CD8-positive, alpha-beta memory T cell (primary cell): Measurements from ENCODE around the gene ZSWIM5. TPM values are rescaled to one million over a fixed set of nuclear protein-coding genes. Genes with fewer than 3 reads are reported as not detected.
"Not testable (repeated sequence)": the region's sequence is repeated elsewhere in the genome, so short reads cannot be mapped to it uniquely, and the experiment has no call there.

Experiments
- CTCF ChIA-PET: fragments of 350-600 bp; sonication (Branson Sonifier 250); formaldehyde crosslinking; loops from one replicate; lab custom pipeline; 2021; ENCODE audit warnings: antibody characterized with exemption; lab: Charles Lee
- POLR2A ChIA-PET: fragments of 350-600 bp; sonication (Branson Sonifier 250); formaldehyde crosslinking; loops from one replicate; lab custom pipeline; 2021; ENCODE audit warnings: antibody characterized with exemption; lab: Charles Lee
- DNase-seq, 5 donors: peaks; one replicate each; pipeline versions ENCODE4 v3.0.0 to v3.0.0-alpha.2; 2020 to 2022; ENCODE audit warnings: mixed read lengths in 1 of 5
- H3K27ac ChIP-seq: one replicate; pipeline ENCODE4 v1.7.0; 2013; ENCODE audit warnings: low read depth, mild to moderate bottlenecking, low read length, moderate library complexity
- H3K27me3 ChIP-seq: 2 replicates; pipeline ENCODE4 v1.7.0; 2013; ENCODE audit warnings: low read length, mild to moderate bottlenecking; ENCODE audit not compliant: insufficient read depth, poor library complexity, severe bottlenecking
- H3K36me3 ChIP-seq: 2 replicates; pipeline ENCODE4 v1.7.0; 2013; ENCODE audit warnings: mild to moderate bottlenecking, low read length, moderate library complexity; ENCODE audit not compliant: insufficient read depth
- H3K4me1 ChIP-seq: 2 replicates; pipeline ENCODE4 v1.7.0; 2013; ENCODE audit warnings: mild to moderate bottlenecking, low read length, moderate library complexity; ENCODE audit not compliant: insufficient read depth
- H3K4me3 ChIP-seq: 2 replicates; pipeline ENCODE4 v1.7.0; 2013; ENCODE audit warnings: mild to moderate bottlenecking, low read length
- H3K9me3 ChIP-seq: 2 replicates; pipeline ENCODE4 v1.7.0; 2013; ENCODE audit warnings: mild to moderate bottlenecking, low read length
- H3K27ac Mint-ChIP-seq, 8 donors: one replicate each; pipeline ENCODE4 v1.8.0; 2020 to 2021; ENCODE audit warnings: mixed read lengths in 8 of 8, mild to moderate bottlenecking in 6 of 8, inconsistent platforms in 3 of 8, moderate library complexity in 3 of 8
- H3K27me3 Mint-ChIP-seq, 2 donors: one replicate each; pipeline ENCODE4 v1.8.0; 2020 to 2021; ENCODE audit warnings: mixed read lengths in 2 of 2, mild to moderate bottlenecking in 1 of 2, moderate library complexity in 1 of 2
- H3K36me3 Mint-ChIP-seq, 3 donors: one replicate each; pipeline ENCODE4 v1.8.0; 2020 to 2021; ENCODE audit warnings: mixed read lengths in 3 of 3, inconsistent platforms in 1 of 3, mild to moderate bottlenecking in 1 of 3
- H3K4me1 Mint-ChIP-seq, 3 donors: one replicate each; pipeline ENCODE4 v1.8.0; 2020 to 2021; ENCODE audit warnings: mixed read lengths in 3 of 3, inconsistent platforms in 1 of 3, mild to moderate bottlenecking in 1 of 3
- H3K4me3 Mint-ChIP-seq, 7 donors: one replicate each; pipeline ENCODE4 v1.8.0; 2020 to 2021; ENCODE audit warnings: mixed read lengths in 7 of 7, mild to moderate bottlenecking in 6 of 7, moderate library complexity in 4 of 7, inconsistent platforms in 2 of 7
- H3K9me3 Mint-ChIP-seq, 5 donors: one replicate each; pipeline ENCODE4 v1.8.0; 2020 to 2022; ENCODE audit warnings: mixed read lengths in 5 of 5, mild to moderate bottlenecking in 3 of 5, moderate library complexity in 2 of 5, inconsistent platforms in 1 of 5
- polyA plus RNA-seq: library from polyadenylated mRNA; unstranded; fragments of 300-500 nt; fragmentation: Illumina TruSeq; gene quantifications from one replicate; pipeline ENCODE4 v1.2.3, GENCODE V29; 2021
- total RNA-seq, 2 experiments: library from RNA; stranded (reverse); gene quantifications; one replicate each; pipeline ENCODE4 v1.2.3, GENCODE V29; 2021

The ZSWIM5 gene
- total and polyA plus RNA-seq, 3 experiments from 2014 or later: 0.69 to 1.4 (median 1.3) TPM

DNA sequence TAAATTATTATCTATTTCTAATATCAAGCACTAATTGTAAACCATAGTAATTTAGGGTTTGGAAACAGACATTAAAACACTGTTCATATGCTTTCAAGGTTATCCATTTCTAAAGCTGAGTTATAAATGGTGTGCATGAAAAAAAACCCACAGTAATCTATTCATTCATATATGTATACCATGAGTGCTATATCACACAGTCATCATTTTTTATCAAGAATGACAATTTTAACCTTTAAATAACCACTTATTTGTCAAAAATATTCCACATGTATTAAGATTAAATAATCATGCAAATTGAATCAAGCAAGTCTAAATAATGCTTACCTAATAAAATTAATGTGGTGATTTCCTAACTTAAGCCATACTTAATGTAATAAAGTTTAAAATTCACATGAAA lies 6.0 kb downstream of the ZSWIM5 start:
- ChIA-PET POLR2A (interaction anchor here (0.5 kb wide), 1 partner anchor 479 kb away, joined by 6 read pairs; no protein-coding TSS in a partner anchor), CTCF (interaction anchor here (0.7 kb wide), 1 partner anchor 103 kb away, joined by 3 read pairs; no protein-coding TSS in a partner anchor)
- H3K9me3 ChIP-seq: no peaks in the 10 kb centered on the region
- H3K27me3 ChIP-seq: no peaks in the 10 kb centered on the region
- peaks cover 0 to 4% (median 2%) of the 10 kb centered on the region in 5 donors for H3K9me3 Mint-ChIP-seq
- H3K27ac Mint-ChIP-seq: no peak overlapping the region
- peaks cover 0 to 4% (median 3%) of the 10 kb centered on the region in 3 donors for H3K36me3 Mint-ChIP-seq
- H3K4me3 Mint-ChIP-seq: no peak overlapping the region
- DNase-seq: no peak
- H3K36me3 ChIP-seq: no peaks in the 10 kb centered on the region
- H3K27me3 Mint-ChIP-seq: peaks cover under 1 to 3% of the 10 kb centered on the region in 2 donors
- no peak overlapping the region for H3K27ac ChIP-seq
- H3K4me1 Mint-ChIP-seq: peaks cover 24 to 35% (median 24%) of the 10 kb centered on the region in 3 donors
- peaks cover 11% of the 10 kb centered on the region for H3K4me1 ChIP-seq
- H3K4me3 ChIP-seq: no peak overlapping the region

GRCh38 chr1:45198185-45198584 lies 8.2 kb downstream of the ZSWIM5 start:
- Mint-ChIP-seq H3K27me3 (no peaks in the 10 kb centered on the region), H3K27ac (no peak overlapping the region), H3K4me3 (no peak overlapping the region), H3K9me3 (peaks cover 0 to 4% (median 2%) of the 10 kb centered on the region in 5 donors), H3K4me1 (peaks cover 2 to 13% (median 5%) of the 10 kb centered on the region in 3 donors), H3K36me3 (peaks cover 0 to 4% (median 0%) of the 10 kb centered on the region in 3 donors)
- H3K9me3 ChIP-seq: no peaks in the 10 kb centered on the region
- POLR2A ChIA-PET: no interaction called here
- DNase-seq: no peak
- H3K4me1 ChIP-seq: no peaks in the 10 kb centered on the region
- CTCF ChIA-PET: no interaction called here
- H3K4me3 ChIP-seq: no peak overlapping the region
- H3K36me3 ChIP-seq: no peaks in the 10 kb centered on the region
- H3K27ac ChIP-seq: no peak overlapping the region
- H3K27me3 ChIP-seq: no peaks in the 10 kb centered on the region

DNA sequence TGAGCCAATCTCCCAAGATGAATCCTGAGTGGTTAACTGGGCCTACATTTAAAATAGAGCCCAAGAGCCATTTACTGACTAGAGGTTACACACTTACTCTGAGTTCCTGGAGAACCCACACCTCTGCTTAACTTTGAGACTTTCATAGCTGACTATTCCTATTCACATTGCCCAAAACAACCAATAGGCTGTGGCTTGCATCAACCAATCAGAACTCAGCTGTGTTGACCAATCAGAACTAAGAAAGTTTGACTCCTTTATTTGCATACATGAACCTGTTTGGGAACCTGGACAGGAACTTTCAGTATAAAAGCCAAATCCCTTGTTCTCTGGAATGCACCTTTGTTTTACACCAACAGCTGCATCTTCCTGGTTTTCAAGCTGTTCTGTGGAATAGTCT lies 9.5 kb downstream of the ZSWIM5 start:
- H3K4me3 Mint-ChIP-seq: no peak overlapping the region
- no peaks in the 10 kb centered on the region for H3K9me3 ChIP-seq
- H3K27ac Mint-ChIP-seq: no peak overlapping the region
- no peaks in the 10 kb centered on the region for H3K27me3 ChIP-seq
- peaks cover 0 to 4% (median 4%) of the 10 kb centered on the region in 3 donors for H3K4me1 Mint-ChIP-seq
- H3K27ac ChIP-seq: no peak overlapping the region
- H3K27me3 Mint-ChIP-seq: no peaks in the 10 kb centered on the region
- no peak overlapping the region for H3K4me3 ChIP-seq
- ChIA-PET POLR2A (no interaction called here), CTCF (interaction anchor here (0.7 kb wide), 1 partner anchor 445 kb away, joined by 3 read pairs; no protein-coding TSS in a partner anchor)
- H3K36me3 Mint-ChIP-seq: peaks cover 0 to 4% (median 0%) of the 10 kb centered on the region in 3 donors
- no peaks in the 10 kb centered on the region for H3K4me1 ChIP-seq
- peaks cover 0 to 4% (median 2%) of the 10 kb centered on the region in 5 donors for H3K9me3 Mint-ChIP-seq
- no peak for DNase-seq
- H3K36me3 ChIP-seq: no peaks in the 10 kb centered on the region

DNA sequence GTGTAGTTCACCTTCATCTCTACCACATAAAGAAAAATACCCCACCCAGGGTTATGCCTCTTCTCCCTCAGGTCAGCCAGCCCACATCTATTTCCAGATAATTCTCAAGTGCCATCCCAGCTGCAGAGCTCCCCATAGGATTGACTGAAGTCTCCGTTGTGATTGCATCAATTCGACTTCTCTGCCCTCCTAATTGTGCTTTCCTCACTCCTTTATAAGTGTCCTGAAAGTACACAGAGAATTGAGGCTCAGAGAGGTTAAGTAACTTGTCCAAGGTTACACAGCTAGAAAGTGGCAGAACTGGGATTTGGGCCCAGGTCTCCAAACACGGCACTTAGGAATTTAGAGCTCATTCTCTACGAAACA lies 15.0 kb downstream of the ZSWIM5 start:
- H3K27me3 Mint-ChIP-seq: no peaks in the 10 kb centered on the region
- Histone ChIP-seq H3K9me3 (no peaks in the 10 kb centered on the region), H3K27ac (no peak overlapping the region), H3K27me3 (no peaks in the 10 kb centered on the region), H3K4me3 (no peak overlapping the region), H3K36me3 (no peaks in the 10 kb centered on the region), H3K4me1 (no peaks in the 10 kb centered on the region)
- ChIA-PET CTCF (no interaction called here), POLR2A (no interaction called here)
- DNase-seq: no peak
- H3K4me3 Mint-ChIP-seq: no peak overlapping the region
- H3K36me3 Mint-ChIP-seq: peaks cover 0 to 2% (median 0%) of the 10 kb centered on the region in 3 donors
- H3K27ac Mint-ChIP-seq: peak overlapping the region in 1 of 8 donors; percentile 4
- no peaks in the 10 kb centered on the region for H3K9me3 Mint-ChIP-seq
- H3K4me1 Mint-ChIP-seq: peaks cover 0 to 2% (median 0%) of the 10 kb centered on the region in 3 donors

GRCh38 chr1:45187725-45188124 lies 18.7 kb downstream of the ZSWIM5 start:
- no peak overlapping the region for H3K4me3 ChIP-seq
- H3K27ac ChIP-seq: no peak overlapping the region
- DNase-seq: no peak
- no peaks in the 10 kb centered on the region for H3K27me3 Mint-ChIP-seq
- peaks cover 0 to 2% (median 0%) of the 10 kb centered on the region in 3 donors for H3K36me3 Mint-ChIP-seq
- H3K27me3 ChIP-seq: no peaks in the 10 kb centered on the region
- no peak overlapping the region for H3K27ac Mint-ChIP-seq
- no peaks in the 10 kb centered on the region for H3K9me3 ChIP-seq
- no peaks in the 10 kb centered on the region for H3K36me3 ChIP-seq
- H3K4me3 Mint-ChIP-seq: no peak overlapping the region
- no peaks in the 10 kb centered on the region for H3K4me1 ChIP-seq
- peaks cover 0 to 2% (median 0%) of the 10 kb centered on the region in 5 donors for H3K9me3 Mint-ChIP-seq
- CTCF ChIA-PET: no interaction called here
- peaks cover 0 to 2% (median 0%) of the 10 kb centered on the region in 3 donors for H3K4me1 Mint-ChIP-seq
- POLR2A ChIA-PET: interaction anchor here (0.6 kb wide), 1 partner anchor 188 kb away, joined by 5 read pairs; no protein-coding TSS in a partner anchor

DNA sequence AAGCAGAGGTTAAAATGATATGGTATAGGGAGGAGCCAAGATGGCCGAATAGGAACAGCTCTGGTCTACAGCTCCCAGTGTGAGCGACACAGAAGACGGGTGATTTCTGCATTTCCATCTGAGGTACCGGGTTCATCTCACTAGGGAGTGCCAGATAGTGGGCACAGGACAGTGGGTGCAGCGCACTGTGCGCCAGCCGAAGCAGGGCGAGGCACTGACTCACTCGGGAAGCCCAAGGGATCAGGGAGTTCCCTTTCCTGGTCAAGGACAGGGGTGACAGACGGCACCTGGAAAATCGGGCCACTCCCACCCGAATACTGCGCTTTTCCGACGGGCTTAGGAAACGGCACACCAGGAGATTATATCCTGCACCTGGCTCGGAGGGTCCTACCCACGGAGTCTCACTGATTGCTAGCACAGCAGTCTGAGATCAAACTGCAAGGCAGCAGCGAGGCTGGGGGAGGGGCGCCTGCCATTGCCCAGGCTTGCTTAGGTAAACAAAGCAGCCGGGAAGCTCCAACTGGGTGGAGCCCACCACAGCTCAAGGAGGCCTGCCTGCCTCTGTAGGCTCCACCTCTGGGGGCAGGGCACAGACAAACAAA lies 26.4 kb downstream of the ZSWIM5 start:
- H3K9me3 Mint-ChIP-seq, H3K27me3 ChIP-seq, H3K4me3 Mint-ChIP-seq, H3K4me1 ChIP-seq, H3K27ac ChIP-seq, H3K4me1 Mint-ChIP-seq, CTCF ChIA-PET, H3K9me3 ChIP-seq, H3K4me3 ChIP-seq, H3K36me3 ChIP-seq, DNase-seq, POLR2A ChIA-PET, H3K27ac Mint-ChIP-seq, H3K27me3 Mint-ChIP-seq: not testable (repeated sequence)
- peaks cover 0 to 18% (median 0%) of the 10 kb centered on the region in 3 donors for H3K36me3 Mint-ChIP-seq

GRCh38 chr1:45177452-45177851 lies 29.0 kb downstream of the ZSWIM5 start:
- Mint-ChIP-seq H3K4me3 (no peak overlapping the region), H3K27ac (no peak overlapping the region), H3K27me3 (peaks cover 4 to 8% of the 10 kb centered on the region in 2 donors), H3K9me3 (peaks cover 0 to 7% (median 5%) of the 10 kb centered on the region in 5 donors), H3K36me3 (peaks cover 0 to 18% (median 0%) of the 10 kb centered on the region in 3 donors), H3K4me1 (peaks cover 0 to 8% (median 1%) of the 10 kb centered on the region in 3 donors)
- DNase-seq: no peak
- ChIA-PET POLR2A (no interaction called here), CTCF (no interaction called here)
- no peak overlapping the region for H3K27ac ChIP-seq
- no peaks in the 10 kb centered on the region for H3K4me1 ChIP-seq
- H3K36me3 ChIP-seq: no peaks in the 10 kb centered on the region
- no peak overlapping the region for H3K4me3 ChIP-seq
- H3K9me3 ChIP-seq: no peaks in the 10 kb centered on the region
- no peaks in the 10 kb centered on the region for H3K27me3 ChIP-seq

DNA sequence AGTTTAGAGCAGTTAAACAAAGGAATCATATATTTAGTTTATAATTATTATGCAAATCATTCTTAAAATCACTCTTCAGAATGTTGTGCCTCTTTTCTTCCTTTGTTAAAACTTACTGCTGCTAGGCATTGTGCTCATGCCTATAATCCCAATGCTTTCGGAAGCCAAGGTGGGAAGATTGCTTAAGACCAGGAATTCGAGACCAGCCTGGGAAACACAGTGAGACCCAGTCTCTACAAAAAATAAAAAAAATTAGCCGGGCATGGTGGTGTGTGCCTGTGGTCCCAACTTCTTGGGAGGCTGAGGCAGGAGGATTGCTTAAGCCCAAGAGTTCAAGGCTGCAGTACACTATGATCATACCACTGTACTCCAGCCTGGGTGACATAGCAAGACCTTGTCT lies 33.6 kb downstream of the ZSWIM5 start:
- no peaks in the 10 kb centered on the region for H3K4me1 ChIP-seq
- H3K36me3 Mint-ChIP-seq: no peaks in the 10 kb centered on the region
- no peak overlapping the region for H3K4me3 ChIP-seq
- H3K4me3 Mint-ChIP-seq: no peak overlapping the region
- CTCF ChIA-PET: no interaction called here
- peaks cover 0 to 4% of the 10 kb centered on the region in 2 donors for H3K27me3 Mint-ChIP-seq
- H3K27ac Mint-ChIP-seq: no peak overlapping the region
- H3K36me3 ChIP-seq: no peaks in the 10 kb centered on the region
- no peaks in the 10 kb centered on the region for H3K27me3 ChIP-seq
- no peaks in the 10 kb centered on the region for H3K9me3 Mint-ChIP-seq
- H3K4me1 Mint-ChIP-seq: peaks cover 0 to 17% (median 5%) of the 10 kb centered on the region in 3 donors
- POLR2A ChIA-PET: no interaction called here
- no peak overlapping the region for H3K27ac ChIP-seq
- DNase-seq: no peak
- no peaks in the 10 kb centered on the region for H3K9me3 ChIP-seq
